Keratinocyte (primary cell): ENCODE results near the gene RBM22. TPM values are rescaled to one million over a fixed set of nuclear protein-coding genes. Genes with fewer than 3 reads are reported as not detected.

Source experiments
- DNase-seq: peaks from one replicate; pipeline ENCODE4 v3.0.0-alpha.2; 2011; ENCODE audit warnings: low read depth, missing footprints, low spot score
- FAIRE-seq: peaks from 2 replicates; lab custom pipeline; 2011; peaks lifted over from hg19 to GRCh38; lab: Jason Lieb, UNC
- H2AFZ ChIP-seq: 2 replicates; pipeline ENCODE4 v1.6.0; 2012; ENCODE audit warnings: low read length, control low read depth, inconsistent platforms; ENCODE audit not compliant: control insufficient read depth
- H3K27ac ChIP-seq: 2 replicates; pipeline ENCODE4 v1.5.1; 2011; ENCODE audit warnings: low read length; ENCODE audit not compliant: control insufficient read depth, insufficient read depth
- H3K27me3 ChIP-seq: 3 replicates; pipeline ENCODE4 v1.6.0; 2011; ENCODE audit warnings: low read length; ENCODE audit not compliant: control insufficient read depth, insufficient read depth; ENCODE audit errors: extremely low read depth
- H3K36me3 ChIP-seq, 2 experiments: 2 replicates in 1 of 2; 3 replicates in 1 of 2; pipeline ENCODE4 v1.5.1; 2011; ENCODE audit warnings: low read length in 2 of 2, mild to moderate bottlenecking in 1 of 2; ENCODE audit not compliant: control insufficient read depth in 2 of 2, insufficient read depth in 2 of 2; ENCODE audit errors: extremely low read depth in 1 of 2
- H3K4me1 ChIP-seq: 3 replicates; pipeline ENCODE4 v1.5.1; 2011; ENCODE audit warnings: low read length; ENCODE audit not compliant: control insufficient read depth, insufficient read depth; ENCODE audit errors: extremely low read depth
- H3K4me2 ChIP-seq: 3 replicates; pipeline ENCODE4 v1.6.0; 2011; ENCODE audit warnings: low read depth, low read length; ENCODE audit not compliant: control insufficient read depth, insufficient read depth; ENCODE audit errors: extremely low read depth
- H3K4me3 ChIP-seq, 3 experiments: fragments of 200-600 bp in 1 of 3; sonication (generic) in 1 of 3; 2 replicates in 2 of 3; 3 replicates in 1 of 3; pipeline ENCODE4 v1.5.1; 2011 to 2016; ENCODE audit warnings: low read length in 3 of 3, mild to moderate bottlenecking in 3 of 3, control low read depth in 2 of 3, inconsistent platforms in 1 of 3, low read depth in 1 of 3, mixed read lengths in 1 of 3, mixed run types in 1 of 3, moderate library complexity in 1 of 3; ENCODE audit not compliant: control insufficient read depth in 2 of 3, insufficient read depth in 2 of 3; ENCODE audit errors: extremely low read depth in 1 of 3
- H3K79me2 ChIP-seq: 2 replicates; pipeline ENCODE4 v1.6.0; 2012; ENCODE audit warnings: low read length; ENCODE audit not compliant: control insufficient read depth, insufficient read depth
- H3K9ac ChIP-seq: 3 replicates; pipeline ENCODE4 v1.6.0; 2011; ENCODE audit warnings: low read length; ENCODE audit not compliant: control insufficient read depth, insufficient read depth; ENCODE audit errors: extremely low read depth
- H3K9me1 ChIP-seq: 3 replicates; pipeline ENCODE4 v1.6.0; 2011; ENCODE audit warnings: low read length; ENCODE audit not compliant: control insufficient read depth, insufficient read depth; ENCODE audit errors: extremely low read depth
- H3K9me3 ChIP-seq: 2 replicates; pipeline ENCODE4 v1.5.1; 2012; ENCODE audit warnings: low read depth, low read length; ENCODE audit not compliant: control insufficient read depth
- H4K20me1 ChIP-seq: 3 replicates; pipeline ENCODE4 v1.6.0; 2011; ENCODE audit warnings: low read length; ENCODE audit not compliant: control insufficient read depth, insufficient read depth; ENCODE audit errors: extremely low read depth
- CTCF ChIP-seq, 3 experiments: IDR thresholded peaks in 1 of 3; conservative IDR thresholded peaks in 1 of 3; optimal IDR thresholded peaks in 1 of 3; 2 replicates in 2 of 3; 3 replicates in 1 of 3; pipeline versions ENCODE3 to v1.5.1; 2011; ENCODE audit warnings: low read length in 3 of 3, mild to moderate bottlenecking in 3 of 3, moderate library complexity in 2 of 3, control low read depth in 1 of 3, inconsistent platforms in 1 of 3; ENCODE audit not compliant: insufficient read depth in 2 of 3; ENCODE audit errors: extremely low read depth in 1 of 3
- EZH2 ChIP-seq: IDR thresholded peaks from one replicate; pipeline ENCODE4 v1.6.1; 2012; ENCODE audit warnings: inconsistent platforms, mild to moderate bottlenecking, low read length, moderate library complexity
- dilution Hi-C: fragments of 300-500 bp; cut with MboI; formaldehyde crosslinking; loops from one replicate; pipeline ENCODE4 v1.7.0; 2020; ENCODE audit warnings: low sequenced_read_pairs; ENCODE audit not compliant: extremely low pct_ligation_motif_present
- polyA plus RNA-seq, 5 experiments: library from polyadenylated mRNA; depleted of rRNA in 3 of 5; stranded (reverse) in 3 of 5; stranded (forward) in 1 of 5; unstranded in 1 of 5; fragments of >200 nt; gene quantifications; 1 replicate in 1 of 5; 2 replicates in 3 of 5; 3 replicates in 1 of 5; pipeline versions ENCODE4 v1.2.1 to v1.2.3, GENCODE V29; 2011 to 2012; ENCODE audit warnings: missing spikeins in 2 of 5, low read depth in 1 of 5, low replicate concordance in 1 of 5

The RBM22 gene
- polyA plus RNA-seq, 1 donor (not counting 4 experiments of a cell fraction or from before 2014, with no cell fraction given): 34.7 TPM

DNA sequence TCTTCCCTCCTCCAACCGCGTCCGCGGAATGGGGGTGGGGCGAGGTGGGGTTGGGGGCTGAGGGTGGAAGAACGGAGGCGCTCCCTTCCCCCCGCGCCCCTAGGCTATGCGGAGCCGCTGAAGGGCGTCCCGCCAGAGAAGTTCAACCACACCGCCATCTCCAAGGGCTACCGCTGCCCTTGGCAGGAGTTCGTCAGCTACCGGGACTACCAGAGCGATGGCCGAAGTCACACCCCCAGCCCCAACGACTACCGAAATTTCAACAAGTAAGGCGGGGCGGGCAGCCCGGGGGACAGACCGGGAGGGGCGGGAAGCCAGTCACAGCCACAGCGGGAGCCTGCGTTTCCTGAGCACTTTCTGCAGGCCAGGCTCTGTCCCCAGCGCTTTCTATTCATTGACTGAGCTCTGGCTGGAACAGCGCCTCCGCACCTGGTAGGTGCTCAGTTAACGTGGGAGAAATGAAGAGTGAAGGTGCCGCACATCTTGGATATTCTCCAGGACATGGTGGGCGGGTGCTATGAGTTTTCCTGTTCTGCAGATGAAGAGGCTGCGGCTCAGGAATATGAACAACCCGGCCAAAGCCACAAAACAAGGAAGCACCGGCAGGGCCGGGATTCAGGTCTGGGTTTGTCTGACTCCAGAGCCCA is 28.5 kb downstream of the RBM22 start:
- Histone ChIP-seq H3K4me3 (peak overlapping the region; percentile 2 to 61 (median 61)), H3K79me2 (no peaks in the 10 kb centered on the region), H3K4me2 (peak overlapping the region; percentile 76), H3K9ac (peak overlapping the region; percentile 13), H3K36me3 (no peaks in the 10 kb centered on the region), H2AFZ (peak overlapping the region; percentile 52), H4K20me1 (no peaks in the 10 kb centered on the region), H3K4me1 (peaks cover 17% of the 10 kb centered on the region), H3K27me3 (peaks cover 18% of the 10 kb centered on the region), H3K9me3 (no peaks in the 10 kb centered on the region), H3K9me1 (no peaks in the 10 kb centered on the region), H3K27ac (no peak overlapping the region)
- dilution Hi-C loops: no loop called here
- no peak for FAIRE-seq
- TF ChIP-seq CTCF (optimal IDR thresholded peaks at IDR 0.05 in 1 of 3, IDR thresholded peaks at IDR 0.05 in 1 of 3, conservative IDR thresholded peaks at IDR 0.05 in 1 of 3; ENCODE audit: extremely low read depth in 1 of 3, insufficient read depth in 2 of 3, low read length in 3 of 3) (peak in 2 of 3 experiments; percentile 10 to 45), EZH2 (no peak)
- peak; percentile 54 for DNase-seq

DNA sequence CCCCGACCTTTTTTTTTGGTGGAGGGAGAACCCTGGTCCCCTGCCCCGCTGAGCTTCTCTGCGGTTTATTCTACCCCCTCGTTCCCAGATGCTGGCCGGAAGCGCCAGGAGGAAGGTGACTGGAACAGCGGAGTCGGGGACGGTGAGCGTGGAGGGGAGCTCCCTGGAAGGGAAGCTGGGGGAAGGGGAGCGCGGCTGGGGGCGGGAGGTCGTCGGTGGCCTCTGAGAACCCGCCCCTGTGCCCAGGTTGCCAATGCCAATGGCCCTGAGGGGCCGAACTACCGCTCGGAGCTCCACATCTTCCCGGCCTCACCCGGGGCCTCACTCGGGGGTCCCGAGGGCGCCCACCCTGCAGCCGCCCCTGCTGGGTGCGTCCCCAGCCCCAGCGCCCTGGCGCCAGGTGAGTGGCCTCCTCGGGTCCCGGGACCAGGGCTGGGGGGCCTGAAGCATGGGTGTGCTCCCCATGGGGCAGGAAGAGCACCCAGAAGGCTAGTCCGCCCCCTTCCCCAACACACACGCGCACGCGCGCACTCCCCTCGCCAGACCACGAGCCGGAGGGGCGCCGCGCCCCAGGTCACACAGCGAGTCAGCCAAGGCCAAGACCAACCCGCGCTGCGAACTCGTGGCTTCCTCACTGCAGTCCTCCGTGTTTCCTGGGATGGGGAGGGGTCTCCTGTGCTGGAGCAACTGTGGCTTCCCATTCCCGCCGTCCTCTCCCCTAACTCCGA is 29.2 kb downstream of the RBM22 start:
- Histone ChIP-seq H3K4me1 (peaks cover 17% of the 10 kb centered on the region), H3K9me3 (no peaks in the 10 kb centered on the region), H3K79me2 (no peaks in the 10 kb centered on the region), H3K9me1 (no peaks in the 10 kb centered on the region), H4K20me1 (no peaks in the 10 kb centered on the region), H3K4me2 (peak overlapping the region; percentile 76), H3K27me3 (peaks cover 18% of the 10 kb centered on the region), H3K27ac (no peak overlapping the region), H3K9ac (peak overlapping the region; percentile 9), H3K4me3 (peak overlapping the region in 2 of 3 experiments; percentile 2 to 61), H3K36me3 (no peaks in the 10 kb centered on the region), H2AFZ (no peak overlapping the region)
- dilution Hi-C loops: no loop called here
- no peak for DNase-seq
- TF ChIP-seq CTCF (optimal IDR thresholded peaks at IDR 0.05 in 1 of 3, IDR thresholded peaks at IDR 0.05 in 1 of 3, conservative IDR thresholded peaks at IDR 0.05 in 1 of 3; ENCODE audit: extremely low read depth in 1 of 3, insufficient read depth in 2 of 3, low read length in 3 of 3) (no peak), EZH2 (peak; percentile 17)
- no peak for FAIRE-seq
